DMS53 treated with DMSO at 0.1 percent for 48 hours (cell line): ENCODE measurements around the gene MPC1.
"Not testable (repeated sequence)": the region's sequence is repeated elsewhere in the genome, so short reads cannot be mapped to it uniquely, and the experiment has no call there.

Experiments used
- DNase-seq: peaks from one replicate; lab custom pipeline; 2025; ENCODE audit not compliant: unreplicated experiment; lab: John Stamatoyannopoulos, UW

The MPC1 gene

DNA sequence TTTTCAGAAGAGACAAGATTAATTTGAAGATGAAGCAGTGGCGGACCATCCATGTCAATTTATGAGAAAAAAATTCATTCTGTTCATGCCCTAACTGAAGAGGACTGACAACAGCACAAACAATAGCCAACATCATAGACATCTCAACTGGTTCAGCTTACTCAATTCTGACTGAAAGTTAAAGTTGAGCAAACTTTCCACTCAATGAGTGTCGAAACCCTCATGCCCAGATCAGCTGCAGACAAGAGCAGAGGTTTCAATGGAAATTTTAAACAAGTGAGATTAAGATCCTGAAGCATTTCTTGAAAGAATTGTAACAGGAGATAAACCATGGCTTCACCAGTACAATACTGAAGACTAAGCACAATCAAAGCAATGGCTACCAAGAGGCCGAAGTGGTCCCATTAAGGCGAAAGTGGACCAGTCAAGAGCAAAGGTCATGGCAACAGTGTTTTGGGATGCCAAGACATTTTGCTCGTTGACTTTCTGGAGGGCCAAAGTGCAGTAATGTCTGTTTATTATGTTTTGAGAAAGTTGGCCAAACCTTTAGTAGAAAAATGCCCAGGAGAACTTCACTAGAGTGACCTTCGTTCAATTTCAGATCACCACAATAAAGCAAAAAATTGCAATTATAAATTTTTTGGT is 34.3 kb downstream of the MPC1 start:
- no peak for DNase-seq

DNA sequence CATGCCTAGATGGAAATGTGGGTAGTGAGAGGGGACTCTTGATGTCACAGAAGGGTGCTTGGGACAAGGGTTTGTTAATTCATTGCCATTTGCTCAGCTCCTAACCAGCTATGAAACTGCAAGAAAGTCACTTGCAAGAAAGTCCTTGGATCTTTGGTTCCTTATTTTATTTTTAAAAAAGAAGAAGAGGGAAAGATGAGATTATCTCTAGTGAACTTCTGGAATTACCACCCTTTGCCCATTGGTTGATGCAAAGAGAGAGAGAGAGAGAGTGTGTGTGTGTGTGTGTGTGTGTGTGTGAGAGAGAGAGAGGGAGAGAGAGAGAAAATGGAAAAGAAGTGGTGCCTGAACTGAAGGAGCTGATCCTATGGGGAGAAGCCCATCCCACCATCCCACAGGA is 35.8 kb downstream of the MPC1 start:
- no peak for DNase-seq

DNA sequence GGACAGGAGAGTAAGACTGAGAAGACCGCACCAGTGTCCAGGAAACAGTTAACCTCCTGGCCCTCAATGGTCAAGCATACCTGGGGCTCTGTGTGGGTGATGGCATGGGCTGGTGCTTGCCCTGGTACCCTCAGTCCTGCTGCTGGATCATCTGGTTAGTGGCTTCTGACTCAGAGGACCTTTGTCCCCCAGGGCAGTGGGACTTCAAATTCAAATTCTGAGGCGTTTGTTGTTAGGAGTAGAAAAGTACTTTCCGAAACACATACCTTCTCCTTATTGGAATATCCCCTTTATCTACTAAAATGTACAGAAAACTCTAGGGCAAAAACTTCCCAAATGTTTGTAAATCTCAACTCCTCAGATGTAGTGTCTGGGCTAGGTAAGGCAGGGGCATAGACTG is 36.3 kb downstream of the MPC1 start:
- no peak for DNase-seq

DNA sequence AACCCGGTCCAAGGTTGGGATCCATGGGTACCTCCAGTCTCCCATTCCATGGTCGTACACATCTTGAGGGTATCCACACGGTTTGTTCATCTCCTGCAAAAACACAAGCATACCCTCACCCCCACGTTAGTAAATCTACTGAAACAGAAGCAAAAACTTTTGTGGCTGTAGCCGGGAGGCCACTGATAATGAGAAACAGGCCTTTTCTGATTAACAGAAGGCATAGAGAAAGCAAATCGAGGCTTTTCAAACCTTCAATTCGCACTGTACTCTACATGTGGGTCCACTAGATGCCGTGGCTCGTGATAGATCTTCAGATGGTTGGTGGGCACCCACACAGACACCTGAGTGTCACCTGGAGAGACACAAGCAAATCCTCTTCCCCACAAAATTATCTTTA is 37.1 kb downstream of the MPC1 start:
- DNase-seq = not testable (repeated sequence)

DNA sequence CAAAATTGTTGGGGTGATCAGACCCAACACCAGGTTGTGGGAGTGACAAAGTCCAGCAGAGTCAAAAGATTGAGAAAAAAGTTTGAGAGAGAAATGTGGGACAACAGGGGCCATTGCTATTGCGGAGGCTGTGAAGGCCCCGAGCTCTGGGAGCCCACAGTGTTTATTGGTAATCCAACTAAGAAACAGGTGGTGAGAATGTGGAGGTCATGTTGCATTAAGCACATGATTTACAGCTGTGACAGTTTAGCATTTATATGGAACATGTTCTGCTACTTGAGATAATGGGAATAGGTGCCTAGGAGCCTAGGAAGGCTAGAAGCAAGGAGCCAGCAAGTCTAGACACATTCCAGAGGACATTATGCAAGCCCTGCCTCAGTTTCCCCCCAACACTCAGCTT is 37.8 kb downstream of the MPC1 start:
- not testable (repeated sequence) for DNase-seq

DNA sequence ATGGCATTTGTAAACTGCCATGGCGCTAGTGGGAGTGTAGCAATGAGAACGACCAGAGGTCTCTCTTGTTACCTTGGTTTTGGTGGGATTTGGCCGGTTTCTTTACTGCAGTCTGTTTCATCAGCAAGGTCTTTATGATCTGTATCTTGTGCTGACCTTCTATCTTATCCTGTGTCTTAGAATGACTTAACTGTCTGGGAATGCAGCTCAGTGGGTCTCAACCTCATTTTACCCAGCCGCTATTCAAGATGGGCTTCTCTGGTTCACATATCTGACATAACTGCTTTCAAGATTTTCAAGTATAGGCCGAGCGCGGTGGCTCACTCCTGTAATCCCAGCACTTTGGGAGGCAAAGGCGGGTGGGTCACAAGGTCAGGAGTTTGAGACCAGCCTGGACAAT is 38.5 kb downstream of the MPC1 start:
- no peak for DNase-seq

DNA sequence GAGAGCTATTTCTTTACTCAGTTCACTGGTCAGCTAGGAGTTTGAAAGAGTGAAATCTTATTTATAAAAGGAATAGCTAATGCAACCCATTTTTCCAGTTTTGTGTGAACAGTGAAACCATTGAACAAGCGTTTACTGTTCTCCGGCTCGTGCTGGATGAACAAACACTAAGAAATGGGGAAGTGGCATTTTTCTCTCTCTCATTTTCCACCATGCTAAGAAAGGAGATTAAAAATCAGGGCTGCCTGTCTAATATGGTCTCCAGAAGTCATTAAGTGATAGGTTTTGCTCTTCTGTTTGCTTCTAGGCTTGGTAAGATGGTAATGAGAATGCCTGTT is 39.6 kb downstream of the MPC1 start:
- DNase-seq = no peak

DNA sequence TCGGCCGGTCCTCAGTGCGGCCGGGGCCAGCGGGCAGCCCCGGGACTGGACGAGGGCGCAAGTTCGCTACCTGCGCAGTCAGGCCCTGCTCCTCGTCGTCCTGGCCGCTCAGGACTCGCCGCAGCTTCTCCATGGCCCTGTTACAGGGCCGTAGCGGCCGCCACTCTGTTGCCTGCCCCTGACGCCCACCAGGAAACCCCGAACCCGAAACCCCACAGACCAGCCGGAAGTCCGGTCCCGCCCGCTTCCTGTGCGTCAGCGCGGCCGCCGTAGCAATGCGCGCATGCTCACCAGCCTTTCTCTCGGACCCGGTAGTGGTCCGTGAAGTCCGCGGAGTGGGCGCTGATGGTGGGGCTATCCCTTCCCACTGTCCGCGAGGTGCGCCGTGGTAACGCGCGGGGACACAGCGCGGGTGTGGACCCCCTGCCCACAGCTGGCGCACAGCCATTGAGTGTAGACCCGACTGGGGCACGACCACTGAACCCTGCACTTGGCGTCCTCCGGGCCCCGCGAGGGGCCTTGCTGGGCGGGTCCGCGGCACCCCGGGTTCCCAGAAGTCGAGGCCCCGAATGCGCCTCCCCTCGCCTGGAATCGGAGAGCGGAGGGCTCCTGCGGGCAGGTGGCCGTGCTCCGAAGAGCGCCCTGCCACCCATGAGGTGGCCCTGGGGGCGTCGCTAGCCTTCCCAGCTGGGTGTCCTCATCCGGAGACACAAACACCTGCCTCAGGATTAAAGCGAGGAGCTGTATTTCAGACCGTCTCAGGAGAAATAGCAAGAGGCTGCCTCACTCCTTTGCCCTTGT is 40.2 kb downstream of the MPC1 start, which contains the start of gene SFT2D1:
Gene SFT2D1 (minus strand): TSS at position 197 of the 801 bp plus-strand sequence. CDS start 64 bp downstream, at position 133.
- DNase-seq = peak; percentile 48

DNA sequence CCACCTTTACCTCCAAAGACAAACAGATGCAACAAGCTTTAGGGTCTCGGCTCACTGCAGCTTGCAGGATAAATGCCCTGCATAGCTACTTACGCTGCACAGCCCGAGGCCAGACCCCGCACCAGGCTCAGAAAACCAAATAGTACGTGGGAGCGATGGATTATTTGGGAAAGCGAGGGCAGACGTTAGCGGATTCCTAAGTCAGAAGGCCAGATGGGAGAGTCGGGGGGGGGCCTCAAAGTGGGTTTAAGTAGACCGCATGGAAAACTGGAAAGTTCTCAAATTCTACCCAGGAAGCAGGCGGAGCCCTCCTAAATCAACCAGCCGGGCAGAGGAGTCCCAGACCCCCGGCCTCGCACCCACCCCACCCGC is 40.8 kb downstream of the MPC1 start:
- no peak for DNase-seq

DNA sequence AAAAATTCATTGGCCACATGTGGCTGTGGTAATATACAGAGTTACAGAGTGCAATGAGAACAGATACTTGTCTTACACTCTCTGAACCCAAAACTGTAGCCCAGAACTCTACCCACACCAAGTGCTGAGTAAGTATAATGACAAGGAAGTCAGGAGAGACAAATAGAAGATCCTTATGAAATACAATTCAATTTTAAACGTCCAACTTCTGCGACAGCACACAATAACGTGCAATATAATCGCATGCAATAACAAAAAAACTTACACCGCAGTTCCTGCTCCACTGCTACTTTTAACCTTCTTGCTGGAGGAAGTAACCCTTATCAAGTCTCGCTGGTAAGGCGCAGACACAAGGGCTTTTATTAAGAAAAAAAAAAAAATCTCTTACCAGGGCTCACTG is 41.3 kb downstream of the MPC1 start:
- no peak for DNase-seq

DNA sequence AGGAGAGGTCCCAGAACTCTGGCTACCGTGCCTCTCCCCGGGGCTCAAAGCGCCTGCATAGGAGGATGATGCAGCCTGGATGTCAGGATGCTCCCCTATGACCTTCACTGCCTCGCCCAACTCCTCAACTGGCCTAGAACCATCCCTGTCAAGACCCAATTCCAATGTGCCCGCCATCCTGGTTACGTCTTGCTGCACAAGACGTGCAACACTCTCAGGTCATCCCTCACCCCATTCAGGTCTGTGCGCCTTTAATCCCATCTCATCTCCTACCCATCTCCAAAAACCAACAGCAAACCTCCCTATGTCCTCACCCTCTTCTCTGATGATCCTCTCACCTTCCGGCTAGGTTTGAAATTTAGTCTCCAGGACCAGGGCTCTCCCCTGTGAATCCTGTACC is 43.9 kb downstream of the MPC1 start:
- no peak for DNase-seq

DNA sequence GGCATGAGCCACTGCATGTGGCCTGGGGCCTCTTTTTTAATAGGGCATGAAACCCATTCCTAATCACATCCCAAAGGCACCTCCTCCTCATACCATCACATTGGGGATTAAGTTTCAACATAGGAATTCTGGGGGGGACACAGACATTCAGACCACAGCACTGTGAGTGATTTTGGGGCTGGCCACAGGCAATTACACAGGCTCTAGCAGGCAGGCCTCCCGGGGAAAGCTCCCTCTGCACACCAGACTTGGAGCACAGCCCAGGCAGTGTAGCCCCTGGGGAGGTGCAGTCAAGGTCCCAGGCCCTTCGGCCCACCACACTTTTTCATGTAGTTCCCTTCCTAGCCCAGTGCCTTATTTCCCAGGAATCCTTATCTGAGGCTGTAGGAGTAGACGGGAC is 45.9 kb downstream of the MPC1 start:
- no peak for DNase-seq

DNA sequence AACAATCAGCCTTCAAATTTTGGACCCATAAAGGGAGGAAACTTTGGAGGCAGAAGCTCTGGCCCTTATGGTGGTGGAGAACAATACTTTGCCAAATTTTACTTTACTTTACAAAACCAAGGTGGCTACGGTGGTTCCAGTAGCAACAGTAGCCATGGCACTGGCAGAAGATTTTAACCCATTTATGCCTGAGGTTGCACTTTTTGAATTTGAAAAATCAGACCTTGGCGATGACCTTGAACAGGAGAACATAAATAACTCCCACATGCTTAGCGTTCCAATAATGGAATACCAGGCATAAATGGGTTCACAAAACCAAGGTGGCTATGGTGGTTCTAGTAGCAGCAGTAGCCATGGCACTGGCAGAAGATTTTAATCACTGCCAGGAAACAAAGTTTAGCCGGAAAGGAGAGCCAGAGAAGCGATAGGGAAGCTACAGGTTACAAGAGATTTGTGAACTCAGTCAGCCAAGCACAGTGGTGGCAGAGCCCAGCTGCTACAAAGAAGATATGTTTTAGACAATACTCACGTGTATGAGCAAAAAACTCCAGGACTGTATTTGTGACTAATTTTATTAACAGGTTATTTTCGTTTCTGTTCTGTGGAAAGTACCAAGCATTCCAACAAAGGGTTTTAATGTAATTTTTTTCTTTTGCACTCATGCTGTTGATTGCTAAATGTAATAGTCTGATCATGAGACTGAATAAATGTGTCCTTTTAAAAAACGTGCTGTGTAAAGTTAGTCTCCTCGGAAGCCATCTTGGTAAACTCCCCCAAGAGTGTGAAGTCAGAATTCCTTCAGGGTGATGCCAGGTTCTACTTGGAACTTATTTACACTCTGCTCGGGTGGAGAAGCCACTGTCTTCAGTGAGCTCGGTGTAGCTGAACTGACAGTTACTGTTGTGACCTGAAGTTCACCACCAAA is 47.1 kb downstream of the MPC1 start:
- DNase-seq = no peak

DNA sequence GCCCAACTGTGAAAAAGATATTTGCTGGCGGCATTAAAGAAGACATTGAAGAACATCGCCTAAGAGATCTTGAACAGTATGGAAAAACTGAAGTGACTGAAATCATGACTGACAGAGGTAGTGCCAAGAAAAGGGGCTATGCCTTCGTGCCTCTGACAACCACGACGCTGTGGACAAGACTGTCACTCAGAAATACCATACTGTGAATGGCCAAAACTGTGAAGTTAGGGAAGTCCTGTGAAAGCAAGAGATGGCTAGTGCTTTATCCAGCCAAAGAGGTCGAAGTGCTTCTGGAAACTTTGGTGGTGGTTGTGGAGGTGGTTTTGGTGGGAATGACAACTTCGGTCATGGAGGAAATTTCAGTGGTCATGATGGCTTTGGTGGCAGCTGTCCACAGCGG is 47.9 kb downstream of the MPC1 start:
- DNase-seq = no peak

DNA sequence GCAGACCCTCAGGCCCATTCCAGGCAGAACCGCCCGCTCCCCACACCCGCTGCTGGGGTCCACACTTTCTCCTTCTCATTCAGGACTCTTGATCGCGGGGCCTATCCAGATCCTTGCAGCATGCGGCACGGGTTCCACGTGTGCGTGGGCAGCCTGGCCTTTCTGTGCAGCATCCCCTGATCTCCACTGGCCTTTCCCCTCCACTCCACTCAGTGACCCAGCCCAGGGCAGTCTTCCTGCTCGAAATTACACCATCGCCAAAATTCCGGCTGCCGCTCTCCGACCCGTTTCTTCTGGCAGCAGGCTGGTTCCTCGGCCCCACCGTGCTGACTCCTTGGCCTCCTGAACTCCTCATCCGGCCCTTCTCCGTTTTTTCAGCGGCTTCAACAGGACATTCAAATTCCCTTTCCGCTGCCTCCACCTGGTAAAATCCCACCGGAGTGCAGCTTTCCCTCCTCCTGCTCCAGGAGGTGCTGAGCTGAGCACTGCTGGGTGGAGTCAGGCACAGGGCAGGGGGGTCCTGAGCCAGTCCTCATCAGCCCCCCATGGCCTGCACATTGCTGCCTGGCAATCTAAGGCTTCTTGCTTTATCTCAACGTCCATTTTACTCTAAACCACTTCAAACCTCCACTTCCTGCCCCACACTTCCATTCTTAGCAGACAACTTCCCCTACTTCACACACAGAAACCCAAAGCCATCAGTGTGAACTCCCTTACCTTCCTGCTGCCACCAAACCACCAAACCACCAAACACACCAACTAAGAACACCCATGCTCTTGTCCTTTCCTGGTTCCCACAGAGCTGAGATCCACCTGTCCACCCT is 49.4 kb downstream of the MPC1 start:
- no peak for DNase-seq

DNA sequence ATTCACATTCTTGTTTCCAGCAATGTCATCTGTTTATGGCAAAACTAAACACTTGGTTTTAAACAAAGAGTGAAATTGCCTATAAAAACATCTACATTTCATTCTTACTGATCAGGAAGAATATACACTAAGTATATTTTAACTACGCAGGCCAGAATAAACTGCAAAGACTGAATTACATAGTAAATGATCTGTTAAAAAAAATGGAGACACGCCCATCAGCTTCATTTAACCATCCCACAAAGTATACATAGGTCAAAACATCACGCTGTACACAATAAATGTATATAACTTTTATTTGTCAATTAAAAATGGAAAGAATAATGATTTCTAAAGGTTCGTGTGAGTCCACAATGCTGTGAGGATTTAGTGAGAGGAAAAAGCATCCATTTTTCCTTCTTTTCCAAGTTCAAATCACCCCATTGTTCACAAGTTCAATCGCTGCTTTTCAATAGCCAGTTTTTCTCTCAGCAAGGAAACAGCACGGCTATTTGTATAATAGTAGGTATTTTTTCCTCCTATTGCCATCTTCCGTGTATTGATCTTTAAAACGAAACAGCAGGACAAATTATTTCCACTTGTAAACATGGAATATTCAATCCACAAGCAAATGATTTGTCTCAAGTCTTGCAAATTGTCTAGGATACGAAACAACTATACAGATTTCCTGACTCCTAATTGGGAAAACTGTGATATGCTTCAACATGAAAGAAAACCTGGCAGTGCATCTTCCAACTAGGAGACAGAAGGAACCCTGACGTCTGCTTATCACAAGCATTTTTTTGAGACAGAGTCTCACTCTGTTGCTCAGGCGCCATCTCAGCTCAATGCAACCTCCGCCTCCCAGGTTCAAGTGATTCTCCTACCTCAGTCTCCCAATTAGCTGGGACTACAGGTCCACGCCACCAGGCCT is 51.0 kb downstream of the MPC1 start:
- DNase-seq = no peak

DNA sequence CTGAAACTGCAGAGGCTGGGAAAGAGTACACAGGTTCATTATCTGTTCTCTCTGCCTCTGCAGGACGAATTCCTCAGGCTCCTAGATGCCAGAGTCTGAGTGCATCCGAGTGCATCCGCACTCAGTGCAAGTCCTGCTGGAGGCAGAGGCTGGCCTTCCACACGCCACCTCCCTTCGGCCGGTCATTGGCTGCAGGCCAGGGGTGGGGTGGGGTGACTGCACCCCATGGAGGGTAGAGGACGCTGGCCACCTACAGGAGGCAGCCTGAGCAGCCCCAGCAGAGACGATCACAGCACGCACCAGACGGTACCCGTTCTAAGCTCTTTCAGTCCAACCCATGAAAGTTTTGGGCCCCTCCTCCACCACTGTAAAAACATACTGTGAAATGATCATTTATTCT is 52.1 kb downstream of the MPC1 start:
- no peak for DNase-seq

DNA sequence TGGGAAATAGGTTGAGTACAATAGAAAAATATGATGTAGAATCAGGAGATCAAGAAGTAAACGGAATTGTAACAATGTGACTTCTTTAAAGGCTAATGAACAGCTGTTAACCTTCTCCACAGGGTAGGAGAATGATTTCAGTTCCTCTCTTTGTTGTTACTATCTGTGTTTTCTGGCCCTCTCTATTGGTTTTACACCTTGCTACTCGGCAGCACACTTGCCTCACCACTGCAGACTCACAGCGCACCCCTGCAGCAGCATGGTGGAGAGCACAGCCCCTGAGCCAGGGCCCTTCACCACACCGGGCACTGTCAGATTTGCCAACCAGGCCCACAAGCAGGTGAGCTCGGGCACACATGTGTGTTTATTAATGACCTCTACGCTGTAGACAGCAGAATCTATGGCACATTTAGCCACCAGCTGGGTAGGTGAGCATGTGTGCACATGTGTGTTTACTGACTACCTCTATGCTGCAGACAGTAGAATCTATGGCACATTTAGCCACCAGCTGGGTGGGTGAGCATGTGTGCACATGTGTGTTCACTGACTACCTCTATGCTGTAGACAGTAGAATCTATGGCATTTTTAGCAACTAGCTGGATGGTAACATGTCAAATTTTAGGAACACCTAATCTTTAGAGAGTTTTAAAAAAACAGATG is 57.2 kb downstream of the MPC1 start:
- no peak for DNase-seq

DNA sequence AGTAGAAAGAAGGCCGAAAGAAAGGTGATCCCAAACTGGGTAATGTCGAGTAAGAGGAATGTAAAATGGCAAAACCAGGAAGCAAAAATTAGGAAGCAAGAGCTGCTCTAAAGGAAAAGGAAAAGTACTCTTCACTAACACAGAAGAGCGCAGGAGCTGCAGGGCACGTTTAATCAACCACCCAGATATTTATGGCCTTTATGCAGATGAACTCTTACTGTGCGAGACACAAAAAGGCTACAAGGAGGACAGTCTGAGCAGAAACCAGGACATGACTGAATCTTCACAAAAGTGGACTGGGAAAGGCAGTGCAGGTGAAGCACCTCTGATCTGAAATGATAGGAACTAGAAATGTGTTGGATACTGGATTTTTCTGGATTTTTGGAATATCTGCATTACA is 59.3 kb downstream of the MPC1 start:
- no peak for DNase-seq
